Activated naive CD4-positive, alpha-beta T cell treated with anti-CD3 and anti-CD28 coated beads, Interleukin-2, amount 10 ng/mL, durations not matched to agents 7 days and 5 days (primary cell): ENCODE data around the gene CCDC74B.
"Not testable (repeated sequence)": the region's sequence is repeated elsewhere in the genome, so short reads cannot be mapped to it uniquely, and the experiment has no call there.

ENCODE experiments used
- CTCF ChIA-PET: fragments of 350-600 bp; sonication (Branson Sonifier 250); formaldehyde crosslinking; loops from one replicate; lab custom pipeline; 2021; ENCODE audit warnings: antibody characterized with exemption; lab: Charles Lee
- DNase-seq: peaks from one replicate; pipeline ENCODE4 v3.0.0-alpha.2; 2020
- H3K27ac Mint-ChIP-seq: one replicate; pipeline ENCODE4 v1.8.0; 2021; ENCODE audit warnings: mild to moderate bottlenecking, moderate library complexity, mixed read lengths
- H3K27me3 Mint-ChIP-seq: one replicate; pipeline ENCODE4 v1.8.0; 2021; ENCODE audit warnings: mild to moderate bottlenecking, mixed read lengths
- H3K36me3 Mint-ChIP-seq: one replicate; pipeline ENCODE4 v1.8.0; 2021; ENCODE audit warnings: mixed read lengths
- H3K4me1 Mint-ChIP-seq: one replicate; pipeline ENCODE4 v1.8.0; 2021; ENCODE audit warnings: mixed read lengths
- H3K4me3 Mint-ChIP-seq: one replicate; pipeline ENCODE4 v1.8.0; 2021; ENCODE audit warnings: mild to moderate bottlenecking, moderate library complexity, mixed read lengths
- H3K9me3 Mint-ChIP-seq: one replicate; pipeline ENCODE4 v1.8.0; 2021; ENCODE audit warnings: mixed read lengths

CCDC74B gene

GRCh38 chr2:130181880-130182682, 37.2 kb upstream of the CCDC74B start, which contains the start of gene MZT2B:
Gene MZT2B, plus strand, starts transcription at chr2:130182262. Its CDS starts 21 bp downstream, at chr2:130182283.
- DNase-seq = peak; percentile 93
- H3K36me3 Mint-ChIP-seq = peaks cover 11% of the 10 kb centered on the region
- not testable (repeated sequence) for H3K27me3 Mint-ChIP-seq, H3K9me3 Mint-ChIP-seq
- CTCF ChIA-PET = interaction anchor here (0.8 to 1.6 kb wide), 3 partner anchors 12 to 161 kb away, joined by 3 to 6 read pairs (median 4); partner anchors contain the start of gene IMP4
- H3K4me1 Mint-ChIP-seq = peaks cover 42% of the 10 kb centered on the region
- H3K4me3 Mint-ChIP-seq = peak within 1 kb of the TSS; percentile 92
- peak within 1 kb of the TSS; percentile 97 for H3K27ac Mint-ChIP-seq

DNA sequence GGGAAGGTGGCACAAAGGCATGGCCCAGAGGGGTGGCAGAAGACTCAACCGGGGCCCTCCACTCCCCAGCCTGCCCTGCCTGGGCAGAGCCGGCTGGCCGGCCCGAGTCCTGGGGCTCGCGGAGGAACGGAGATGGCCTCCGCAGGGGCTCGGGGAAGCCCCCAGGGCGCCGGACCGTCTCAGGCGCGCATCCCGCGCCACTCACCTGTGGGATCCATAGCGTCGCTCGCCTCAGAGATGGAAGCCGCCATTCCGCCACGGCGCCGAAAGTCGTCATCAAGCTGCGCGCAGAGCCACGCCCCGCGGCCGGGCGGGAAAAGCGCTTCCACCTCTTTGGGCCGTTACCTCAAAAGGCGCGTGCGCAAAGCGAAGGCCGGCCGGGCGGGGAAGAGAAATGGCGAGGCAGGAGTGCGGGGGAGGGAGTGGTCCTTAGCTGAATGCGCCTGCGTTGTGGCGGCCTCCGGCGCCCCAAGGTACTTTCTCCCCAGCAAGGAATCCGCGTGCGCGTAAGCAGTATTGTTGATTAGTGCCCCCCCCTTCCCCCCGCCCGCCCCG, 36.5 kb upstream of the CCDC74B start, which contains the start of gene SMPD4:
Gene SMPD4 (minus strand): TSS at position 278 of the 555 bp plus-strand sequence. CDS start 5,010 bp downstream, outside the sequence.
- Mint-ChIP-seq H3K4me3 (peak within 1 kb of the TSS; percentile 92), H3K9me3 (no peaks in the 10 kb centered on the region), H3K27ac (peak within 1 kb of the TSS; percentile 97), H3K36me3 (peaks cover 13% of the 10 kb centered on the region), H3K4me1 (peaks cover 41% of the 10 kb centered on the region), H3K27me3 (no peaks in the 10 kb centered on the region)
- CTCF ChIA-PET = interaction anchor here (1.2 to 1.6 kb wide), 2 partner anchors 11 to 161 kb away, joined by 4 to 6 read pairs; partner anchors contain the start of gene IMP4
- peak; percentile 98 for DNase-seq

DNA sequence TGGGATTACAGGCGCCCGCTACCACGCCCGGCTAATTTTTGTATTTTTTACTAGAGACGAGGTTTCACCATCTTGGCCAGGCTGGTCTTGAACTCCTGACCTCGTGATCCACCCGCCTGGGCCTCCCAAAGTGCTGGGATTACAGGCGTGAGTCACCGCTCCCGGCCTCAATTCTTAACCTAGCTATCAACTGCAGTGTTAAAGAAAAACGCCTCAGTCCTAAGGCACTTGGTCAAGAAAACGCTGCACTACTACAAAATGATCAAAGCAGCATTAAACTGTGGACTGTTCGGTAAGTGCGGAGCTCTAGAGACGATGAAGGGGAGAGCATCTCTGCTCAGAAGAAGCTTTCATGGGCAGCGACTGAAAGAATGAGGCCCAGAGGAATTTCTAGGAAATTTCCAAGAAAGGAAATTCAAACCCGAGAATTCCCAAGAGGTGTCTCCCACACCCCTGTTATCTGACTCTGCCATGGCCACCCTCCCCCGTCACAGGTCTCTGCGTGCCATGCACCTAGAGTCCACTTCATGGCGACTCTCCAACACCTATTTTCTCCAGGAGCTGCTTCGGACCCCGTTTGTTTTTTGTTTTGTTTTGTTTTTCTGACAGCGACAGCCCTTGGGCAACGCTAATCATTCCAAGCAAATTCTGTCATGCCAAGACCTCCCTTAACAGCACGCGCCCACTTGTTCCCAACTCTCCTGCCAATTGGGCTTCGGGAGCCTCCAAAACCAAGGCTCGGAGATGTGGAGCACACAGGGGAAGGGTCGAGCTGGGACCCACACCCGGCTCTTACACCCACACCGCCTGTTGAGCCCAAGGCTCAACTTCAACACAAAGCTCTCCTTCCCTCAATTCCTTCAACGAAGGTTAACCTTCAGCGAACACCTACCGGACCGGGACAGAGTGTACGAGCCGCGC, 35.8 kb upstream of the CCDC74B start:
- CTCF ChIA-PET = interaction anchor here (1.2 to 1.6 kb wide), 2 partner anchors 11 to 162 kb away, joined by 4 to 6 read pairs; partner anchors contain the start of gene IMP4
- DNase-seq = not testable (repeated sequence)

DNA sequence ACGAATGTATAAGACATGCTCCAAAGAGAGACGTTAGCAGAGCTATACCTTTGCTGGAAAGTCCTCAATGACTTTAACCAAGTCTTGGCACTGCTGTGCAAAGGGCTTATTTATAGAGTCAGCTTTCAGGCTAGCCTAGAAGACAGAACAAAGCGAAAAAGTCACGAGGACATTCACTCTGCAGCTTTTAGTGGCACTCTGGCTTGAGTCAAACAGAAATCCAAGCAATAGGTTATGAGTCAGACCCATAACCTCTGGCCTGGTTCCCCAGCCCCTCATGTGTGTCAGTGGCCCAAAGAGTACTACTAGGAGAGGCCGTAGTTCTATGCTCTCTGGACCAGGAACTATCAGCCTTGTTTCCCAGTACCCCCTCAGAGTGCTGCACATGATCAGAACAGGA, 30.0 kb upstream of the CCDC74B start:
- H3K27me3 Mint-ChIP-seq, H3K4me3 Mint-ChIP-seq, DNase-seq, H3K27ac Mint-ChIP-seq, H3K9me3 Mint-ChIP-seq, CTCF ChIA-PET: not testable (repeated sequence)
- H3K4me1 Mint-ChIP-seq = peaks cover 20% of the 10 kb centered on the region
- H3K36me3 Mint-ChIP-seq = peaks cover 21% of the 10 kb centered on the region

More for the DNA sequence above, 35.8 kb upstream of the CCDC74B start:
- Mint-ChIP-seq H3K36me3 (peaks cover 17% of the 10 kb centered on the region), H3K27ac (peak overlapping the region; percentile 97), H3K4me1 (peaks cover 42% of the 10 kb centered on the region), H3K4me3 (peak overlapping the region; percentile 92)
- not testable (repeated sequence) for H3K27me3 Mint-ChIP-seq, H3K9me3 Mint-ChIP-seq

DNA sequence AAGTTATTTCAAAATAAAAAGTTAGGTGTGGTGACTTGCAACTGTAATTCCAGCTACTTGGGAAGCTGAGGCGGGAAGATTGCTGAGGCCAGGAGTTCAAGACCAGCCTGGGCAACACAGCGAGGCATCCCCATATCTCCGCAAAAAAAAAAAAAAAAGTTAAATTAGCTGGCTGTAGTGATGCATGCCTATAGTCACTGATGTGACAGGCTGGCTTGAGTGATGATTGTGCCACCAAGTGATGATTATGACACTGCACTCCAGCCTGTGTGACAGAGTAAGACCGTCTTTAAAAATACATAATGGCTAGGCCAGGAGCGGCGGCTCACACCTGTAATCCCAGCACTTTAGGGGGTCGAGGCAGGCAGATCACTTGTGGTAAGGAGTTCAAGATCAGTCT, 25.0 kb upstream of the CCDC74B start:
- Mint-ChIP-seq H3K27me3 (no peaks in the 10 kb centered on the region), H3K36me3 (peaks cover 27% of the 10 kb centered on the region), H3K4me1 (peaks cover 18% of the 10 kb centered on the region), H3K4me3 (no peak overlapping the region), H3K27ac (peak overlapping the region; percentile 64), H3K9me3 (no peaks in the 10 kb centered on the region)
- CTCF ChIA-PET = interaction anchor here (1.0 to 1.7 kb wide), 2 partner anchors 12 to 162 kb away, joined by 3 to 4 read pairs; partner anchors contain the start of genes MZT2B and SMPD4
- no peak for DNase-seq

GRCh38 chr2:130169163-130169562, 24.3 kb upstream of the CCDC74B start:
- Mint-ChIP-seq H3K36me3 (peaks cover 27% of the 10 kb centered on the region), H3K27ac (peak overlapping the region; percentile 66), H3K4me1 (peaks cover 18% of the 10 kb centered on the region)
- not testable (repeated sequence) for H3K27me3 Mint-ChIP-seq, DNase-seq, H3K9me3 Mint-ChIP-seq, H3K4me3 Mint-ChIP-seq
- CTCF ChIA-PET = interaction anchor here (0.7 to 1.7 kb wide), 3 partner anchors 12 to 166 kb away, joined by 3 to 4 read pairs (median 4); partner anchors contain the start of genes MZT2B and SMPD4

- CTCF ChIA-PET, H3K27me3 Mint-ChIP-seq, H3K9me3 Mint-ChIP-seq, H3K4me3 Mint-ChIP-seq, DNase-seq, H3K27ac Mint-ChIP-seq: not testable (repeated sequence)
- peaks cover 18% of the 10 kb centered on the region for H3K4me1 Mint-ChIP-seq
- peaks cover 23% of the 10 kb centered on the region for H3K36me3 Mint-ChIP-seq
These were observed 21.7 kb upstream of the CCDC74B start for GRCh38 chr2:130166611-130167010.

DNA sequence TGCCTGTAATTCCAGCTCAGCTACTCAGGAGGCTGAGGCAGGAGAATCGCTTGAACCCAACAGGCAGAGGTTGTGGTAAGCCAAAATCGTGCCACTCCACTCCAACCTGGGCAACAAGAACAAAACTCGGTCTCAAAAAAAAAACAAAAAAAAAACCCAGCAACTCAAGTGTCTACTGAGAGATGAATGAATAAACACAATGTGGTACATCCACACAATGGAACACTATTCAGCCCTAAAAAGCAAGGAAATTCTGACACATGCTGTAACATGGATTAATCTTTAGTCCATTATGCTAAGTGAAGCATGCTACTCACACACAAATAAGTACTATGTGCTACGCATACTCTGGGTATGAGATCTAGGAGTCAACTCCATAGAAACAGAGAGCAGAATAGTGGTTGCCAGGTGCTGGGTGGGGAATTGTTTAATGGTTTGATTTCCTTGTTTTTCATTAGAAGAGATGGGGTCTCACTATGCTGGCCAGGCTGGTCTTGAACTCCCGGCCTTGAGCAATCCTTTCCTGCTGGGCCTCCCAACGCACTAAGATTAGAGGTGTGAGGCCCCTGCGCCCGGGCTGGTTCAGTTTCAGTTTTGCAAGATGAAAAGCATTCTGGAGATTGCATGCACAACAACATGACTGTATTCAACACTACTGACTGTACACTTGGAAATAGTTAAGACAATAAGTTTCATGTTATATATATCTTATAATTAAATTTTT, 20.5 kb upstream of the CCDC74B start:
- H3K27me3 Mint-ChIP-seq = no peaks in the 10 kb centered on the region
- H3K36me3 Mint-ChIP-seq = peaks cover 21% of the 10 kb centered on the region
- H3K4me1 Mint-ChIP-seq = peaks cover 18% of the 10 kb centered on the region
- CTCF ChIA-PET = no interaction called here
- H3K27ac Mint-ChIP-seq = peak overlapping the region; percentile 33
- H3K9me3 Mint-ChIP-seq = no peaks in the 10 kb centered on the region
- no peak for DNase-seq
- H3K4me3 Mint-ChIP-seq = no peak overlapping the region

- Mint-ChIP-seq H3K27me3 (no peaks in the 10 kb centered on the region), H3K27ac (no peak overlapping the region), H3K36me3 (peaks cover 25% of the 10 kb centered on the region), H3K4me1 (peaks cover 2% of the 10 kb centered on the region), H3K9me3 (no peaks in the 10 kb centered on the region), H3K4me3 (no peak overlapping the region)
- CTCF ChIA-PET = no interaction called here
- no peak for DNase-seq
These were observed 18.1 kb upstream of the CCDC74B start for GRCh38 chr2:130162968-130163367.

DNA sequence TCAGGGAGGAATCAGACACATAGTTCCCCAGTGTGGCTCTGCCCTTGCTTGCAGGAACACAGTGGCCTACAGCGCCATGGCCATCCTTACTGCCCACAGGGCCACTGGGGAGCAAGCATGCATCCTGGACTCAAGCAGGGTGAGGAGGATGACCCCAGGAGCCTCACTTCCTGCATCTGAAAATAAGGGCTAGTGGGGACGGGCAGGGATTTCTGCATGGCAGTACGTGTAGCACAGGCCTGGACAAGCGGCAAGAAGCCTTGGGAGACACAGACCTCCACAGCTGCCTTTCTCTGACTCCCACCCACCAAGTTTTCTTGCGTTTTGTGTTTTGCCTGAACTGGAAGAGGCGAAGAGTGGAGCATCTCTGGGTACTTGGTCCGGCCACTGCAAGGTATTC, 17.6 kb upstream of the CCDC74B start:
- H3K27ac Mint-ChIP-seq, H3K4me1 Mint-ChIP-seq, H3K9me3 Mint-ChIP-seq, H3K27me3 Mint-ChIP-seq, DNase-seq, CTCF ChIA-PET, H3K4me3 Mint-ChIP-seq: not testable (repeated sequence)
- peaks cover 20% of the 10 kb centered on the region for H3K36me3 Mint-ChIP-seq

DNA sequence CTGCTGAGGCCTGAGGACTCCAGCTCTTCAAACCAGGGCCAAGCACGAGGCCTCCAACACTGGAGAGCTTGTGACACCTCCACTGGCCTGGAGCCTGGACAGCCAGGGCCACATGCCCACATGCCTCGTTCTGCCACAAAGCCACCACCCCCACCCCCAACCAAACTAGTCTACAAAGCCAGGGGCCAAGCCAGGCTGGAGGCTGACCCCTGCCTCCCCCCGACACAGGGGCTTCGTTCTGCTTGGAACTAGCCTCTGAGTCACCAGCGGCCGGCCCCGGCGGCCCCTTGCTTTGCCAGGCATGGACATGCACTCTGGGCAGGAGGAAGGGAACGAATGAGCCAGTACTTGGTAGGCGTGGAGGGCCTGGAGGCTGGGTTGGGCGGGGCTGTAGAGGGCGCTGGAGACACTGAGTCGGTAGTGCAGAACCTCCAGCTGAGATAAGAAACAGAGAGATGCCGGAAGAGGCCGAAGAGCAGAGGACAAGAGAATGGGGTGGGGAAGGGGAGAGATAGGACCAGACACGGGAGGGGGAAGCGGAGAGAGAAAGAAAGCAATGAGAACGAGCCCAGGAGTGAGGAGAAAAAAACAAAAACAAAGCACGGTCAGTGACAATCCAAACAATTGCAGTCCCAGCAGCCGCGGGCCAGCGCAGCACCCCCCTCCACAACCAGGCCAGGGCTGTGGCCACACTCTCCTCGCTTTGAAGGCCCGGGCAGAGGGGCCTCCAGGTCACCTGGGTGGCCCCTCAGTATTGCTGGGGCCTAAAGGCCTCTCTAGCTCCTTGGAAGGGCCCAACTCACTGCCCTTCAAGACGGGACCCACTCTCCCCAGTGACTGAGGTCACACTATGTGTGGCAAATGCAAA, 16.2 kb upstream of the CCDC74B start:
- H3K27me3 Mint-ChIP-seq, DNase-seq, H3K4me1 Mint-ChIP-seq, H3K4me3 Mint-ChIP-seq, CTCF ChIA-PET, H3K9me3 Mint-ChIP-seq: not testable (repeated sequence)
- Mint-ChIP-seq H3K27ac (peak overlapping the region; percentile 19), H3K36me3 (peaks cover 18% of the 10 kb centered on the region)

DNA sequence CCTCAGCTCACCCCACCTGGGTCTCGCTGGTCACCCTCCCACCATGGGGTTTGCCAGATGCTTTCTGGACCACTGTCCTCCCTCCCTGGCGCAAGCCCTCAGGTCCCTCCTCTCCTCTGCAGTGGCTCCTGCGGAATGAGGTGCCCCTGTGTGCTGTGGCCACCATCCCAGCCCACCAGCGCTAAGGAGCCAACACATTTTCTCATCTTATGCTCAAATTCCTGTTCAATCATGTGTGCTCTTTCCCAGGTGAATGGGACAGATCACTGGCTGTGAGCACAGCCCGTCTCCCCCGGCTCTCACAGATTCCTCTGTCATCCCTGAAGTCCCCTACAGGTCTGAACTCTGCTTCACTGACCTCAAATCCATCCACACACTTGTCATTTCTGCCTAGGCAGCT, 15.2 kb upstream of the CCDC74B start:
- Mint-ChIP-seq H3K27me3 (no peaks in the 10 kb centered on the region), H3K4me3 (no peak overlapping the region), H3K9me3 (no peaks in the 10 kb centered on the region), H3K36me3 (peaks cover 15% of the 10 kb centered on the region), H3K27ac (no peak overlapping the region), H3K4me1 (no peaks in the 10 kb centered on the region)
- DNase-seq = no peak
- CTCF ChIA-PET = no interaction called here
